Hindlimb muscle (tissue), 1 donor: ENCODE measurements around the gene NXPH4. TPM values are rescaled to one million over a fixed set of nuclear protein-coding genes. Genes with fewer than 3 reads are reported as not detected.

Experiments
- polyA plus RNA-seq: library from polyadenylated mRNA; unstranded; fragments of 120-200 nt; gene quantifications from one replicate; pipeline ENCODE4 v1.2.1, GENCODE V29; 2013; ENCODE audit not compliant: insufficient read length

The NXPH4 gene
- polyA plus RNA-seq, 1 donor, result 2.7 TPM

Other genes starting within 250 kb of the NXPH4 start
- gene ZBTB39, start 210.2 kb upstream of the NXPH4 start, polyA plus RNA-seq, result 4.6 TPM
- gene TAC3, start 200.3 kb upstream of the NXPH4 start, polyA plus RNA-seq, result not detected
- 0.57 TPM for gene MYO1A, start 166.7 kb upstream of the NXPH4 start, polyA plus RNA-seq
- gene NEMP1, start 138.0 kb upstream of the NXPH4 start, polyA plus RNA-seq, result 17.9 TPM
- gene NAB2, start 127.7 kb upstream of the NXPH4 start, polyA plus RNA-seq, result 37.2 TPM
- gene STAT6, start 105.4 kb upstream of the NXPH4 start, polyA plus RNA-seq, result 43.1 TPM
- gene LRP1, start 88.3 kb upstream of the NXPH4 start, polyA plus RNA-seq, result 130 TPM
- gene LRP1-AS, start 69.2 kb upstream of the NXPH4 start, polyA plus RNA-seq, result 0.45 TPM
- 65.1 TPM for gene SHMT2, start 12.9 kb downstream of the NXPH4 start, polyA plus RNA-seq
- 476 TPM for gene STAC3, start 34.4 kb downstream of the NXPH4 start, polyA plus RNA-seq
- 49.4 TPM for gene R3HDM2, start 214.2 kb downstream of the NXPH4 start, polyA plus RNA-seq
- gene INHBC, start 218.0 kb downstream of the NXPH4 start, polyA plus RNA-seq, result not detected
- gene INHBE, start 238.5 kb downstream of the NXPH4 start, polyA plus RNA-seq, result 0.90 TPM
- gene GLI1, start 243.0 kb downstream of the NXPH4 start, polyA plus RNA-seq, result 8.2 TPM